ENCODE data around the gene UNC13B. TPM values are rescaled to one million over a fixed set of nuclear protein-coding genes. Genes with fewer than 3 reads are reported as not detected.
"Not testable (repeated sequence)": the region's sequence is repeated elsewhere in the genome, so short reads cannot be mapped to it uniquely, and the experiment has no call there.

The UNC13B gene
- total and polyA plus RNA-seq, 9 of the 15 experiments (the other 6 are each of a cell fraction or from before 2014, with no cell fraction given): 2.4 to 11.5 (median 8.6) TPM

GRCh38 chr9:35142037-35142436 is 19.8 kb upstream of the UNC13B start (continued):
- TF ChIP-seq RNF219 (CRISPR knock-in tag; IDR thresholded peaks at IDR 0.05): no peak
- no peak for TF ChIP-seq TAF7 (tag; IDR thresholded peaks at IDR 0.05)
- TF ChIP-seq ZNF280B (CRISPR knock-in tag; IDR thresholded peaks at IDR 0.05): 0 out of 2 replicates have a peak, but pooled peaks have one; percentile 18

- intact Hi-C loops (cut with micrococcal nuclease); H2AFZ ChIP-seq (ENCODE audit: low read depth, low read length); FAIRE-seq; H3K27ac ChIP-seq (ENCODE audit: extremely low read depth, low read depth, low read length); BruUV-seq (replicated peaks); CTCF ChIA-PET (ENCODE audit: low intra/inter-chr PET ratio); H3K9ac ChIP-seq (ENCODE audit: insufficient read depth in 1 of 2, low read depth in 2 of 2, low read length in 2 of 2); H3K36me3 ChIP-seq (ENCODE audit: control insufficient read depth, insufficient read depth, low read length); H3K79me2 ChIP-seq (ENCODE audit: control insufficient read depth, insufficient read depth, low read length); ATAC-seq; H3K9me1 ChIP-seq (ENCODE audit: control insufficient read depth, insufficient read depth, low read length); DNase-seq (ENCODE audit: extremely low read depth in 1 of 4, low spot score in 3 of 4); H3K4me3 ChIP-seq; H3K9me3 ChIP-seq (replicated peaks; ENCODE audit: control insufficient read depth, insufficient read depth, low read depth, low read length); H4K20me1 ChIP-seq (replicated peaks; ENCODE audit: control insufficient read depth, insufficient read depth, low read length); H3K4me1 ChIP-seq (replicated peaks in 1 of 2; ENCODE audit: control insufficient read depth in 2 of 2, insufficient read depth in 2 of 2, low read length in 2 of 2); in situ Hi-C loops (cut with MboI); H3K27me3 ChIP-seq (ENCODE audit: control insufficient read depth in 2 of 2, insufficient read depth in 2 of 2, low read length in 2 of 2); H3K4me2 ChIP-seq (ENCODE audit: insufficient read depth, low read length); POLR2A ChIA-PET: not testable (repeated sequence)
- 2% methylated on average over 4 of the region's 5 CpGs for WGBS (ENCODE audit: insufficient coverage, low coverage, missing lambda C conversion rate)
- peak; percentile 77; the same call in 1 of the 2 replicates for TF ChIP-seq ZNF274 (IDR thresholded peaks at IDR 0.05; ENCODE audit: borderline replicate concordance, low read depth, low read length)
These were observed 13.8 kb upstream of the UNC13B start for GRCh38 chr9:35147941-35148563.
